Measurements from ENCODE around the gene SPANXA2.
"Not testable (repeated sequence)": the region's sequence is repeated elsewhere in the genome, so short reads cannot be mapped to it uniquely, and the experiment has no call there.

Gene SPANXA2

GRCh38 chrX:141589408-141589807 is at the start of gene SPANXA2:
SPANXA2 (plus strand) TSS chrX:141589708; CDS start chrX:141589768, 60 bp downstream.
- not testable (repeated sequence) for DNase-seq

GRCh38 chrX:141542551-141542950 is 47.0 kb upstream of the SPANXA2 start:
- not testable (repeated sequence) for DNase-seq

GRCh38 chrX:141584638-141585037 is 4.9 kb upstream of the SPANXA2 start, which contains the start of gene SPANXA1:
SPANXA1 (minus strand) TSS chrX:141584738; CDS start chrX:141584678, 60 bp downstream.
- not testable (repeated sequence) for DNase-seq

GRCh38 chrX:141609111-141609510 is 19.6 kb downstream of the SPANXA2 start:
- DNase-seq, result no peak

GRCh38 chrX:141619336-141619735 is 29.8 kb downstream of the SPANXA2 start:
- no peak for DNase-seq

- DNase-seq, result no peak
Observed at GRCh38 chrX:141632124-141632523, 42.6 kb downstream of the SPANXA2 start.

GRCh38 chrX:141638550-141638949 is 49.0 kb downstream of the SPANXA2 start:
- no peak for DNase-seq

All from NCI-H1417 treated with DMSO at 0.1 percent for 48 hours (cell line).